H1 (cell line): ENCODE data around the gene DUSP1. TPM values are rescaled to one million over a fixed set of nuclear protein-coding genes. Genes with fewer than 3 reads are reported as not detected.

Experiments used
- CTCF ChIA-PET: fragments of 300-600 bp; sonication (Branson Sonifier 250); formaldehyde crosslinking; loops from one replicate; lab custom pipeline; 2021; ENCODE audit not compliant: partially characterized antibody; lab: Charles Lee
- POLR2A ChIA-PET: fragments of 300-600 bp; sonication (Branson Sonifier 250); formaldehyde crosslinking; loops from one replicate; lab custom pipeline; 2021; ENCODE audit warnings: inconsistent platforms; ENCODE audit not compliant: partially characterized antibody; lab: Charles Lee
- DNase-seq, 2 experiments: peaks; one replicate each; pipeline versions ENCODE4 v3.0.0 to v3.0.0-alpha.2; 2010 to 2022; ENCODE audit warnings: low spot score in 2 of 2, low read depth in 1 of 2, mixed read lengths in 1 of 2
- FAIRE-seq: peaks from 2 replicates; lab custom pipeline; 2011; peaks lifted over from hg19 to GRCh38; lab: Jason Lieb, UNC
- H2AFZ ChIP-seq: 2 replicates; pipeline ENCODE4 v1.8.1; 2012; ENCODE audit warnings: low read length, inconsistent platforms
- H2AK5ac ChIP-seq: 2 replicates; pipeline ENCODE4 v1.6.1; 2013; ENCODE audit warnings: low read depth, low read length
- H2BK120ac ChIP-seq: replicated peaks from 2 replicates; pipeline ENCODE3; 2013; ENCODE audit warnings: low read depth, low read length, inconsistent platforms
- H2BK12ac ChIP-seq: 2 replicates; pipeline ENCODE4 v1.6.1; 2013; ENCODE audit warnings: low read depth, low read length
- H2BK15ac ChIP-seq: 2 replicates; pipeline ENCODE4 v1.6.1; 2013; ENCODE audit warnings: low read length
- H2BK20ac ChIP-seq: 2 replicates; pipeline ENCODE4 v1.6.1; 2013; ENCODE audit warnings: low read length
- H2BK5ac ChIP-seq: 2 replicates; pipeline ENCODE4 v1.6.1; 2013; ENCODE audit warnings: low read depth, low read length
- H3K14ac ChIP-seq: 2 replicates; pipeline ENCODE4 v1.6.1; 2013; ENCODE audit warnings: inconsistent platforms; ENCODE audit not compliant: insufficient read length
- H3K18ac ChIP-seq: 2 replicates; pipeline ENCODE4 v1.6.1; 2013; ENCODE audit warnings: low read length; ENCODE audit errors: extremely low read depth
- H3K23ac ChIP-seq: 2 replicates; pipeline ENCODE4 v1.6.1; 2013; ENCODE audit warnings: inconsistent platforms; ENCODE audit not compliant: insufficient read length
- H3K23me2 ChIP-seq: 2 replicates; pipeline ENCODE4 v1.6.1; 2013; ENCODE audit warnings: low read depth, low read length
- H3K27ac ChIP-seq: 2 replicates; pipeline ENCODE4 v1.6.1; 2011; ENCODE audit warnings: low read depth, low read length, inconsistent platforms
- H3K27me3 ChIP-seq, 4 experiments: replicated peaks in 1 of 4; 1 replicate in 1 of 4; 2 replicates in 3 of 4; pipeline versions ENCODE4 v1.6.1 to v1.8.1; 2011 to 2013; ENCODE audit warnings: low read length in 3 of 4, mild to moderate bottlenecking in 3 of 4, inconsistent platforms in 2 of 4, mixed read lengths in 2 of 4, moderate library complexity in 1 of 4; ENCODE audit not compliant: control insufficient read depth in 3 of 4, insufficient read depth in 3 of 4; ENCODE audit errors: extremely low read depth in 1 of 4
- H3K36me3 ChIP-seq, 4 experiments: 2 replicates each; pipeline versions ENCODE4 v1.6.1 to v1.8.1; 2011 to 2013; ENCODE audit warnings: mild to moderate bottlenecking in 4 of 4, low read length in 3 of 4, moderate library complexity in 2 of 4, control low read depth in 1 of 4, inconsistent platforms in 1 of 4; ENCODE audit not compliant: insufficient read depth in 4 of 4, control insufficient read depth in 2 of 4
- H3K4ac ChIP-seq: replicated peaks from 2 replicates; pipeline ENCODE3; 2013; ENCODE audit warnings: low read length, low read depth, mixed read lengths, inconsistent platforms; ENCODE audit not compliant: insufficient read length
- H3K4me1 ChIP-seq, 4 experiments: replicated peaks in 1 of 4; 1 replicate in 1 of 4; 2 replicates in 3 of 4; pipeline versions ENCODE4 v1.6.1 to v1.8.1; 2011 to 2013; ENCODE audit warnings: low read length in 3 of 4, inconsistent platforms in 2 of 4, mixed read lengths in 1 of 4; ENCODE audit not compliant: insufficient read depth in 4 of 4, control insufficient read depth in 3 of 4
- H3K4me2 ChIP-seq, 2 experiments: 2 replicates each; pipeline versions ENCODE4 v1.6.1 to v1.8.1; 2011 to 2013; ENCODE audit warnings: low read depth in 2 of 2, low read length in 2 of 2, control low read depth in 1 of 2, inconsistent platforms in 1 of 2, mild to moderate bottlenecking in 1 of 2; ENCODE audit not compliant: insufficient read depth in 1 of 2
- H3K4me3 ChIP-seq, 4 experiments: fragments of 200-600, 300-600 bp in 1 of 4; sonication (generic), shearing (Covaris generic), sonication (Bioruptor Twin) in 1 of 4; 2 replicates each; pipeline versions ENCODE4 v1.5.1 to v1.8.1; 2011 to 2016; ENCODE audit warnings: low read length in 4 of 4, low read depth in 3 of 4, control low read depth in 2 of 4, inconsistent platforms in 2 of 4, mild to moderate bottlenecking in 2 of 4, mixed read lengths in 1 of 4, moderate library complexity in 1 of 4; ENCODE audit not compliant: insufficient read depth in 2 of 4; ENCODE audit errors: extremely low read depth in 1 of 4
- H3K56ac ChIP-seq: replicated peaks from 2 replicates; pipeline ENCODE3; 2013; ENCODE audit warnings: low read depth, mild to moderate bottlenecking, mixed read lengths, low read length, inconsistent platforms; ENCODE audit not compliant: insufficient read length
- H3K79me1 ChIP-seq: 2 replicates; pipeline ENCODE4 v1.6.1; 2013; ENCODE audit warnings: low read depth, low read length, control low read depth
- H3K79me2 ChIP-seq, 2 experiments: 2 replicates each; pipeline versions ENCODE4 v1.6.1 to v1.8.1; 2012 to 2013; ENCODE audit warnings: low read length in 2 of 2, mild to moderate bottlenecking in 2 of 2, inconsistent platforms in 1 of 2; ENCODE audit not compliant: insufficient read depth in 2 of 2, control insufficient read depth in 1 of 2
- H3K9ac ChIP-seq, 4 experiments: replicated peaks in 1 of 4; 1 replicate in 1 of 4; 2 replicates in 3 of 4; pipeline versions ENCODE4 v1.6.1 to v1.8.1; 2011 to 2013; ENCODE audit warnings: low read depth in 3 of 4, low read length in 3 of 4, control low read depth in 2 of 4, mild to moderate bottlenecking in 2 of 4, moderate library complexity in 2 of 4, inconsistent platforms in 1 of 4; ENCODE audit errors: extremely low read depth in 1 of 4
- H3K9me3 ChIP-seq, 2 experiments: 2 replicates each; pipeline versions ENCODE4 v1.6.1 to v1.8.1; 2012 to 2013; ENCODE audit warnings: mild to moderate bottlenecking in 2 of 2, moderate library complexity in 2 of 2, control low read depth in 1 of 2, inconsistent platforms in 1 of 2, low read depth in 1 of 2, low read length in 1 of 2, mixed read lengths in 1 of 2; ENCODE audit not compliant: insufficient read depth in 2 of 2
- H4K20me1 ChIP-seq, 2 experiments: replicated peaks in 1 of 2; 2 replicates each; pipeline versions ENCODE3 to v1.8.1; 2011 to 2013; ENCODE audit warnings: inconsistent platforms in 2 of 2, low read length in 2 of 2, mild to moderate bottlenecking in 1 of 2; ENCODE audit not compliant: insufficient read depth in 2 of 2, control insufficient read depth in 1 of 2
- H4K5ac ChIP-seq: 2 replicates; pipeline ENCODE4 v1.6.1; 2013; ENCODE audit warnings: low read length, low read depth, mixed read lengths, inconsistent platforms; ENCODE audit not compliant: insufficient read length
- H4K8ac ChIP-seq: 2 replicates; pipeline ENCODE4 v1.8.0; 2013; ENCODE audit warnings: mild to moderate bottlenecking, moderate library complexity, low read length, inconsistent platforms; ENCODE audit not compliant: insufficient read depth; ENCODE audit errors: extremely low read depth
- H4K91ac ChIP-seq: replicated peaks from 2 replicates; pipeline ENCODE3; 2013; ENCODE audit warnings: low read length, mixed read lengths, inconsistent platforms; ENCODE audit not compliant: insufficient read length
- TBP ChIP-seq: IDR thresholded peaks from 2 replicates; pipeline ENCODE4 v1.6.1; 2011; ENCODE audit warnings: low read depth, low read length, improper control_type of control experiment
- WGBS, 2 experiments: shearing (Covaris generic) in 1 of 2; methylation state at CpG; one replicate each; pipeline versions ENCODE4 v1.1.6 to v1.1.7; 2013 to 2015; ENCODE audit warnings: low lambda C conversion rate in 2 of 2, mixed read lengths in 2 of 2, inconsistent platforms in 1 of 2, low coverage in 1 of 2, missing lambda C conversion rate in 1 of 2; ENCODE audit not compliant: insufficient replicate concordance in 2 of 2, insufficient coverage in 1 of 2, insufficient read length in 1 of 2; ENCODE audit errors: extremely low coverage in 1 of 2, missing lambda C conversion rate in 1 of 2; 5-methylcytosine and 5-hydroxymethylcytosine counted together
- polyA plus RNA-seq, 7 experiments: library from polyadenylated mRNA; depleted of rRNA in 3 of 7; stranded (reverse) in 5 of 7; unstranded in 2 of 7; fragments of >200 nt in 5 of 7; fragments of 200-250 nt in 2 of 7; gene quantifications; 1 replicate in 5 of 7; 2 replicates in 1 of 7; 4 replicates in 1 of 7; pipeline versions ENCODE4 v1.2.1 to v1.2.3, GENCODE V29; 2011 to 2013; ENCODE audit warnings: missing spikeins in 2 of 7, mixed read lengths in 2 of 7
- total RNA-seq: library from RNA; stranded (reverse); fragmentation: NEBNext Ultra II Directional; extraction: Animal tissue kit (Norgen Biotek cat#: 25700); gene quantifications from 2 replicates; pipeline ENCODE4 v1.2.1, GENCODE V29; 2021

The DUSP1 gene
- total and polyA plus RNA-seq, 2 of the 8 experiments (the other 6 are each of a cell fraction or from before 2014, with no cell fraction given): 6.5 to 11.7 TPM

DNA sequence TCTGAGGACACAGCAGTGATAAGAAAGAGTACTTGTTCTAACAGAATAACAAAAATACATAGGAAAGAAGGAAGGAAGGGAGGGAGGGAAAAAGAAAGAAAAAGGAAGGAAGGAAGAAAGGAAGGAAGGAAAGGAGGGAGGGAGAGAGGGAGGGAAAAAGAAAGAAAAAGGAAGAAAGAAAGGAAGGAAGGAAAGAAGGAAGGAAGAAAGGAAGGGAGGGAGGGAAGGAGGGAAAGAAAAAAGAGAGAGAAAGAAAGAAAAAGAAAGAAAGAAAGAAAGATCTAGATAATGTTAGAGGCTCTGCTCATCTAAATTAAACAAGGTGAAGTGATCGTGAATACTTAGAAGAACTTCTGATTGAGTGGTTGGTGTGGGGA is 29.8 kb downstream of the DUSP1 start:
- H4K5ac ChIP-seq: no peak overlapping the region
- no peaks in the 10 kb centered on the region; a peak in 1 of 7 replicates for H3K4me1 ChIP-seq
- no peak overlapping the region for H2BK120ac ChIP-seq
- H3K23ac ChIP-seq: no peak overlapping the region
- H3K18ac ChIP-seq: no peak overlapping the region
- 69% methylated on average over 1 of the region's 1 CpG; no CpG with 5 or more reads in 1 of the 2 experiments for WGBS, 2 experiments
- no peaks in the 10 kb centered on the region for H3K36me3 ChIP-seq
- no peak overlapping the region for H2BK15ac ChIP-seq
- DNase-seq (no peak), FAIRE-seq (no peak)
- no peak overlapping the region for H3K9ac ChIP-seq
- H3K4me2 ChIP-seq: no peak overlapping the region
- no peak overlapping the region for H3K27ac ChIP-seq
- no peak overlapping the region for H2BK20ac ChIP-seq
- POLR2A ChIA-PET: no interaction called here
- H3K27me3 ChIP-seq: no peaks in the 10 kb centered on the region
- H2BK5ac ChIP-seq: no peak overlapping the region
- H3K23me2 ChIP-seq: 0 out of 2 replicates have a peak, but pooled peaks cover 2% of the 10 kb centered on the region
- H3K79me2 ChIP-seq: no peaks in the 10 kb centered on the region
- no peak overlapping the region for H2AFZ ChIP-seq
- no peak overlapping the region for H4K8ac ChIP-seq
- H3K9me3 ChIP-seq: no peaks in the 10 kb centered on the region
- H4K20me1 ChIP-seq: no peaks in the 10 kb centered on the region
- H2BK12ac ChIP-seq: no peak overlapping the region
- H2AK5ac ChIP-seq: no peak overlapping the region
- H3K56ac ChIP-seq: no peak overlapping the region
- no peak overlapping the region for H3K14ac ChIP-seq
- no peak overlapping the region for H3K4me3 ChIP-seq
- H3K4ac ChIP-seq: no peak overlapping the region
- CTCF ChIA-PET: interaction anchor here (1.3 kb wide), 1 partner anchor 197 kb away, joined by 3 read pairs; no protein-coding TSS in a partner anchor
- H3K79me1 ChIP-seq: no peaks in the 10 kb centered on the region
- no peak overlapping the region for H4K91ac ChIP-seq
- no peak for TF ChIP-seq TBP
